KOPT-K1 (cell line): ENCODE measurements around the gene PHACTR2.
"Not testable (repeated sequence)": the region's sequence is repeated elsewhere in the genome, so short reads cannot be mapped to it uniquely, and the experiment has no call there.

ENCODE experiments used
- H3K27ac ChIP-seq: fragments of 200-600 bp; sonication (generic); 2 replicates; pipeline ENCODE4 v1.5.1; 2016; ENCODE audit warnings: antibody characterized with exemption, mild to moderate bottlenecking, low read depth, low read length; ENCODE audit not compliant: poor library complexity, severe bottlenecking
- H3K36me3 ChIP-seq: fragments of 200-600 bp; sonication (generic); 2 replicates; pipeline ENCODE4 v1.5.1; 2017; ENCODE audit warnings: antibody characterized with exemption, mild to moderate bottlenecking, low read length, moderate library complexity; ENCODE audit not compliant: insufficient read depth
- H3K9me3 ChIP-seq: fragments of 200-600 bp; sonication (generic); 2 replicates; pipeline ENCODE4 v1.5.1; 2017; ENCODE audit warnings: antibody characterized with exemption, low read length, mild to moderate bottlenecking; ENCODE audit not compliant: insufficient read depth, poor library complexity, severe bottlenecking

Gene PHACTR2

DNA sequence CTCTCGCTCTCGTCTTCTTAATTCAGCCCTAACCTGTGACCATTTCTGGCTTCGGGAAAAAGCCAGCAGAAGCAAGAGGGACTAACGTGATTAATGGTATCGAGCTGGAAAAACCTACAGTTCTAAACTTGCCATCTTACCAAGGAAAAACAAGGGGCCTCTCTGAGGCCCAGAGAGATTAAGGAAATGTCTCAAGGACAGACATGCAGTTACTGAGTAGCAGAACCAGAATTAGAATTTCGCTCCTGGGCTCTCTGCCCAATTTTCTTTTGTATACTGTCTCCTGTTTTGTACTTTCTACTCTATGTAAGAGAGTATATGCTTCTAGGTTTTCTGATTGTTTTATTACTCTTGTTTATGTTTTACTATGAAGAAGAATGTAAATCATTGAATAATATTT lies 97.6 kb downstream of the PHACTR2 start:
- H3K27ac ChIP-seq: no peak overlapping the region
- H3K9me3 ChIP-seq: no peaks in the 10 kb centered on the region
- no peaks in the 10 kb centered on the region for H3K36me3 ChIP-seq

DNA sequence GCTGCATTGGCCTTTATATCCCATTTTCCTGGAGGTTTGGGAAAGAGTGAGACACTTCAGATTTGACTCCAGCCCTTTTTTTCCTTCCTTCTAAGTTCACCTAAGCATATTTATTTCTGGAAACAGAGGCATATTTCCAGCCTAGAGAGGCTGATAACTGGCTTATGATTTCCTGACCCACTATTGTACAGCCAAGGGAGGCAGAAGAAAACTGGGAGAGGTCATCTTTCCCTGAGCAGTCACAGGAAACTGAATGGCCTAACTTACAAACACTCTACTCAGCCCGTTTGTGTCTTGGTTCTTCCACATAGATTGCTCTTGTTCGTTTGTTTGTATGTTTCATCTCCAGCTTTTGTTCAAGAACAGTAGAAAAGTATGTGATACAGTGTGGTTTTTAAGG lies 101.2 kb downstream of the PHACTR2 start:
- Histone ChIP-seq H3K9me3 (no peaks in the 10 kb centered on the region), H3K27ac (no peak overlapping the region), H3K36me3 (no peaks in the 10 kb centered on the region)

DNA sequence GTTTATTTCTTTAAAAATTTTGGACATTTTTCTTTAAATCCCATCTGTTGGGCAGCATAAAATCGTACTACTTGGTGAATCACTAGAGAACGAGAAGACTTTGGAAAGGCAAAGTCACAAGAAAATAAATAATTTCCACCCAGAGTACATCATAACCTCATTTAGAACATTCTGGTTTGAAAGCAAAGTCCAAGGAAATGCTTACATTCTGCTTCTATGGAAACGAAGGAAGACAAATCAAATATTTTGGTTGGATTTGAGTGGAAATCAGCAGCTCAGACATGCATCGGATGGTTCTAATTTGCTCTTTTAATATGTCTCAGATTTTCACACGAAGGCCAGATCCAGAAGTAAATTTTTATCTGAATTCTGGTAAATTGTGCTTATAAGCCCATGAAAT lies 104.7 kb downstream of the PHACTR2 start:
- Histone ChIP-seq H3K36me3 (no peaks in the 10 kb centered on the region), H3K9me3 (peaks cover 19% of the 10 kb centered on the region), H3K27ac (no peak overlapping the region)

DNA sequence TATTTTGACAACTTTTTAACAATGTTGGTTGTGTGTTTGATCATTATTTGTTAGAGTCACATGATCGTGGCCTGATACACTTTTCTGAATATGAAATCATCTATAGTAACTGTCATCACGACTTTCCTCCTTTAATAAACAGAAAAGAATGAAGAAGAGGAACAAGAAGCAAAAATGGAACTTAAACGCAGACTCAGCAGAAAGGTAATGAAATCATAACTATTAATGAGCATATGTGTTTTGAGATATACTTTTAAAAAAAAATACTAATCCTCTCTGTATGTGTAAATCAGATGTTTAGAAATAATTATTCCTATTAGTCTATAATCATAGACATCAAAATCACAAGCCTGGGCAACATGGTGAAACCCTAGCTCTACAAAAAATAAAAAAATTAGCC lies 105.3 kb downstream of the PHACTR2 start:
- Histone ChIP-seq H3K36me3 (no peaks in the 10 kb centered on the region), H3K9me3 (peaks cover 19% of the 10 kb centered on the region), H3K27ac (no peak overlapping the region)

DNA sequence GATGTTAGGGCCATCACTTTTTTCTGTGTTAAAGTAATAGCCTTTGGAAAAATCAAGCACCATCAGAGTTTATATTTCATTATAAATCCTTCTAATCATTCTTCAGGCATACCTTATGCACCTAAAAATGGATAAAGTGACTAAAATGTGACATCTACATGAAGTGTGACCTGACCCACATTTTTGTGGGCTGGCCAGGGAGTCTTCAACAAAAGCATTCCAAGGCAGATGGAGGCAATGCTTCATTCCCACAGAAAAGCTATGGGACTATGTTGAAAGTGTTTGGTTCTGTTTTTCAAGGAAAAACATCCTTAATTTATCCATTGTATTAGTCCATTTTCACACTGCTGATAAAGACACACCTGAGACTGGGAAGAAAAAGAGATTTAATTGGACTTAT lies 106.6 kb downstream of the PHACTR2 start:
- no peak overlapping the region for H3K27ac ChIP-seq
- H3K36me3 ChIP-seq: no peaks in the 10 kb centered on the region
- H3K9me3 ChIP-seq: peaks cover 19% of the 10 kb centered on the region

DNA sequence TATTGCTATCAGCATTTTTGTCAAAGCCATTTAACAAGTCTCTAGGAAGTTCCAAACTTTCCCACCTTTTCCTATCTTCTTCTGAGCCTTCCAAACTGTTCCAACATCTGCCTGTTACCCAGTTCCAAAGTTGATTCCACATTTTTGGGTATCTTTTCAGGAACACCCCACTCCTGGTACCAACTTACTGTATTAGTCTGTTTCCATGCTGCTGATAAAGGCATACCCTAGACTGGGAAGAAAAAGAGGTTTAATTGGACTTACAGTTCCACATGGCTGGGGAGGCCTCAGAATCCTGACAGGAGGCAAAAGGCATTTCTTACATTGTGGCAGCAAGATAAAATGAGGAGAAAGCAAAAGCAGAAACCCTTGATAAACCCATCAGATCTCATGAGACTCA lies 108.6 kb downstream of the PHACTR2 start:
- H3K27ac ChIP-seq, H3K36me3 ChIP-seq: not testable (repeated sequence)
- peaks cover 19% of the 10 kb centered on the region for H3K9me3 ChIP-seq

DNA sequence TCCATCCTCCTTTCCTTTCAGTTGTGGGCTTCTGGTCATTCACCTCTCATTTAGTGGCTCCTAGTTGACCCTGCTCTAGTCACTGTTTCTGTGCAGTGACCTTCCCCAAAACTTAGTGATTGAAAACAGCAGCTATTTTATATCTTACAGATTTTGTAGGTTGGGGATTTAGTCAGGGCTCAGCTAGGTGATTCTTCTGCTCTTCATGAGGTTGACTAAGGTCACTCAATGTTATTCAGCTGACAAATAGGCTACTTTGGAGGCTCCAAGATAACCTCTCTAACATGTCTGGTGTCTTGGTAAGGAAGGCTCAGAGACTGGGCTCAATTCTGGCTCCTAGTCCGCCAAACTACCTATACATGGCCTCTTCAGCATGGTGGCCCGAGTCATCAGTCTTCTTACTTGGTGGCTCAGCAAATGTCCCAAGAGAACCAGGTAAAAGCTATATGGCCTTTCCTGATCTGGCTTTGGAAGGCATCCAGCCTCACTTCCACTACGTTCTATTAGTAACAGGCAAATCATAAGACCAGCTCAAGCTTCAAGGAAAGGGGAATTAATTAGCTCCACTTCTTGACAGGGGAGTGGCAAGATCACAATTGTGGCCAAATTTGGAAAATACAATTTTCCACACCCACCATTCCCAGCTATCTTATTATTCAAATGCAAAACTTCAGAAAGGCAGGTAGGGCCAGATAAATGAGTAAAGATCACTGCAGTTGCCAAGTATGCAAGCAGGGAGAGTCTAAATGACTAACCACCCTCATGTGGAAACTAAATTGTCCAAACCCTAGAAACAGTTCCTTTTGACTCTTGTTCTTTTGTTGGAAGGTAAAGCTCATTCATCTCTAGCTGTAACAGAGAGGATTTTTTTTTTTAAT lies 114.9 kb downstream of the PHACTR2 start:
- no peaks in the 10 kb centered on the region for H3K9me3 ChIP-seq
- H3K27ac ChIP-seq: no peak overlapping the region
- no peaks in the 10 kb centered on the region for H3K36me3 ChIP-seq

DNA sequence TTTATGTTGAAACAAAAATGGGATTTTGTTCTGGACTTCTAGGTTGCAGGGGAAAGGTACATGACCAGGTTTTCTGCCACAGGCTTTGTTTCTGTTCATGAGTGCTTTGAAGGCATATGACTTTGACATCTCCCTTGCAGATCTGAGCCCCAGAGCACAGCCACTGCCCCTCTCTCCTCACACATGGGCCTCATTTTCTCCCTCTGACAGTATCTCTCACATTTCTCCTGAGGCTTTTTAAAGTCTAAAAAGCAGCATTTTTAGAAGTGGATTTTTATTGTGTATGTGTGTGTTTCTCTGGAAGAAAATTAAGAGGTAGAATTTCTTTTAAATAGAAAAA lies 115.5 kb downstream of the PHACTR2 start:
- H3K9me3 ChIP-seq: no peaks in the 10 kb centered on the region
- no peak overlapping the region for H3K27ac ChIP-seq
- H3K36me3 ChIP-seq: no peaks in the 10 kb centered on the region

DNA sequence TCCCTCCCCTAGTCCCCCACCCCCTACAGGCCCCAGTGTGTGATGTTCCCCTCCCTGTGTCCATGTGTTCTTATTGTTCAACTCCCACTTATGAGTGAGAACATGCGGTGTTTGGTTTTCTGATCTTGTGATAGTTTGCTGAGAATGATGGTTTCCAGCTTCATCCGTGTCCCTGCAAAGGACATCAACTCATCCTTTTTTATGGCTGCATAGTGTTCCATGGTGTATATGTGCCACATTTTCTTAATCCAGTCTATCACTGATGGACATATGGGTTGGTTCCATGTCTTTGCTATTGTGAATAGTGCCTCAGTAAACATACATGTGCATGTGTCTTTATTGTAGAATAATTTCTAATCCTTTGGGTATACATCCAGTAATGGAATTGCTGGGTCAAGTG lies 118.8 kb downstream of the PHACTR2 start:
- not testable (repeated sequence) for H3K9me3 ChIP-seq, H3K27ac ChIP-seq, H3K36me3 ChIP-seq

DNA sequence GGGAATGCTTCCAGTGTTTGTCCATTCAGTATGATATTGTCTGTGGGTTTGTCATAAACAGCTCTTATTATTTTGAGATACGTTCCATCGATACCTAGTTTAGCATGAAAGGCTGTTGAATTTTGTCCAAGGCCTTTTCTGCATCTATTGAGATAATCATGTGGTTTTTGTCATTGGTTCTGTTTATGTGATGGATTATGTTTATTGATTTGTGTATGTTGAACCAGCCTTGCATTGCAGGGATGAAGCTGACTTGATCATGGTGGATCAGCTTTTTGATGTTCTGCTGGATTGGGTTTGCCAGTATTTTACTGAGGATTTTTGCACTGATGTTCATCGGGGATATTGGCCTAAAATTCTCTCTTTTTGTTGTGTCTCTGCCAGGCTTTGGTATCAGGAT lies 120.7 kb downstream of the PHACTR2 start:
- H3K9me3 ChIP-seq, H3K27ac ChIP-seq, H3K36me3 ChIP-seq: not testable (repeated sequence)

DNA sequence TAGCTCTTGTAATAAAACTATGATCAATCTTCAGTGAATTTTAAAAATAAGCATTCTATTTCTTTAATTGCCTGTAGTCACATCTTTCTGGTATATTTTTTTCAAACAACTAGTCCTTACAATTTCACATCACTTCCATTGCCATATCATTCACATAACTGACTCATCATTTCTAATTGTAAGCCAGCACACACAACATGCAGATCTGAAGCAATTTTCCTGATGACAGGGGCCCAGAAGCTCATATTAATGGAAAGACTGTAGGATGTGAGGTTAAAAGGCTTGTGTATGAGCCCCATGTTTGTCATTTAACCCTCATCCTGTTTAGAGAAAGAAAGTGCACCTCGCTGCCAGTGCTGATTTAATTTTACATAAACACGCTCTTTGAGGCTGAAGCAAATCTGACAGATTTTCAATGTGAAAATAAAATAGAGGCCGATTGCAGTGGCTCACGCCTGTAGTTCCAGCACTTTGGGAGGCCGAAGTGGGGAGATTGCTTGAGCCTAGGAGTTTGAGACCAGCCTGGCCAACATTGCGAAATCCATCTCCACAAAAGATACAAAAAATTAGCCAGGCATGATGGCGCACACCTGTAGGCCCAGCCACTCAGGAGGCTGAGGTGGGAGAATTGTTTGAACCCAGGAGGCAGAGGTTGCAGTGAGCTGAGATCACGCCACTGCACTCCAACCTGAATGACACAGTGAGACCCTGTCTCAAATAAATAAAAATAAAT lies 125.2 kb downstream of the PHACTR2 start:
- Histone ChIP-seq H3K9me3 (no peaks in the 10 kb centered on the region), H3K27ac (no peak overlapping the region), H3K36me3 (no peaks in the 10 kb centered on the region)

DNA sequence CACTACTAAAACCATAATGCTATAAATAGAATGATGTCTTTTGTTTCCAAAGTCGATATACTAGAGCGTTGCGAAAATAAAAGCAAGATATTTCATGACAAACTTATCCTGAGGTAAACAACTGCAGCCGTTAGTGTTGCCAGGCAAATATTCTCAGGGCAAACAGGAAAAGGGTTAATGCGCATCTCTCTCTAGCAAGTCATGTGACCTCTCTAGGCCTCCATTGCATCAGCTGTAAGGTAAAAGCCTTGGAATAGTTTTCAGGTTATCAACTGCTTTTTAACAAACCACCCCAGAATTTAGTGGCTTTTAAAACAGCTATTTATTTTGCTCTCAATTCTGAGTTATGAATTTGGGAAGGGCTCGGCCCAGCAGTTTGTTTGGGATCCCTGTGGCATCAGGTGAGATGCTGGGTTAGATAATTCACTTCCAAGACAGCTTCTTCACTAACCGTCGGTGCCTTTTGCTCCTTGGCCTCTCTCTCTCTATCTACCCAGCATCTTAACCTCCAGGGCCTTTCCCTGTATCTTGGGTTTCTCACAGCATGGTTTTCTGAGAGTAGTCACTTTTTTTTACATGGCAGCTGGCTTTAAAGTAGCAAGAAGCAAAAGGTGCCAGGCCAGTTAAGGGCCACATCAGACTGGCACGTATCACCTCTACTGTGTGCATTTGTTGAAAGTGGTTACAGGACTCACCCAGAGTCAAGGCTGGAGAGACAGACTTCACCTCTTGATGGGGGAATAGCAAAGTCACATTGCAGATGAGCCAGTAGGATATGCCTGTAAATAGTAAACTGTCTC lies 126.2 kb downstream of the PHACTR2 start:
- Histone ChIP-seq H3K27ac (no peak overlapping the region), H3K9me3 (no peaks in the 10 kb centered on the region), H3K36me3 (no peaks in the 10 kb centered on the region)

DNA sequence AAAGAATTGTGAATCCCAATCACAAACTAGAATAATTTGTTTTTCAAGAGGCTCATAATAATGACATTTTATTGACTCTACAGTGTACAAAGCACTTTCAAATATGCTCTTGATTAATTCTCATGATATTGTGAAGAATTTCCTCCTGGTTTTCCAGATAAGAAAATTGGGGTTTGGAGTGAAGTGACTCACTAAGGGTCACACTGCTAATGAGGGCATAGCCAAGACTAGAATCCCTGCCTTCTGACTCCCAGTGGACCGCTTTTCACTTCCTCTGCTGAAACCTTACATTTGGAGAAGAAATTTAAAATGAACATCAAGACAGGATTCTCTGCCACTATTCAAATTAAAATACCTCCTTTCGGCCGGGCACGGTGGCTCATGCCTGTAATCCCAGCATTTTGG lies 127.1 kb downstream of the PHACTR2 start:
- H3K9me3 ChIP-seq: no peaks in the 10 kb centered on the region
- H3K36me3 ChIP-seq: no peaks in the 10 kb centered on the region
- H3K27ac ChIP-seq: no peak overlapping the region

DNA sequence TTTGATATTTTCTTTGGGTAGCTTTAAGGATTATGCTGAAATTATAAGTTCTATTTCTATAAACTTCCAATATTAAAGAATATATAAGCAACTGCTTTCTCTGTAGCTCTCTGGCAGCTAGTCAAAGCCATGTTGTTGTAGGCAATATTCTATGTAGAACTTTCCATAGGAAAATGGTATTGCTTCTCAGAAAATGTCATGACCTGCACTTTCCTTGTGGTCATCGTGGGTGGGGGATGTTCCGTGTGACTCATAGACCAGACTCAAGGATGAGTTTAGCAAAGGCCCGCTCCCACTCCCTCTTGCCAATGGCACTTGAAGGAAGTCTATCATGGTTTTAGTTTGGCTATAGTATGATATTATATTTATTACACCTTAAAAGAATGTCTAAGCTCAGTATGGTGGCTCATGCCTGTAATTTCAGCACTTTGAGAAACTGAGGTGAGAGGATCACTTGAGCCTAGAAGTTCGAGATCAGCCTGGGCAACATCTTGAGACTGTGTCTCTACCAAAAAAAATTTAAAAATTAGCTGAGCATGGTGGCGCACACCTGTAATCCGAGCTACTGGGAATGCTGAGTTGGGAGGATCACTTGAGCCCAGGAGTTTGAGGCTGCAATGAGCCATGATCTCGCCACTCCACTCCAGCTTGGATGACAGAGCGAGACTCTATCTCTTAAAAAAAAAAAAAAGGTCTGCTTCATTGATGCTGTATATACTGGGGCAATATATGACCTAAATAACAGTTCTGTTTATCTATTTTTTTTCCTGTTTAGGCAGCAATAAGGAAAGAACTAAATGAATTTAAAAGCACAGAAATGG lies 128.7 kb downstream of the PHACTR2 start:
- Histone ChIP-seq H3K36me3 (no peaks in the 10 kb centered on the region), H3K9me3 (no peaks in the 10 kb centered on the region), H3K27ac (no peak overlapping the region)
